ENCODE measurements around the gene TLE4. TPM values are rescaled to one million over a fixed set of nuclear protein-coding genes. Genes with fewer than 3 reads are reported as not detected.

The TLE4 gene
- polyA plus RNA-seq, 1 donor (not counting 4 experiments of a cell fraction or from before 2014, with no cell fraction given) = 14.7 TPM

GRCh38 chr9:79667120-79667519, 95.4 kb downstream of the TLE4 start:
- Histone ChIP-seq H3K9ac (ENCODE audit: control insufficient read depth, extremely low read depth, insufficient read depth, low read length) (no peak overlapping the region), H3K9me3 (ENCODE audit: control insufficient read depth, low read depth, low read length) (no peaks in the 10 kb centered on the region), H3K27ac (ENCODE audit: control insufficient read depth, insufficient read depth, low read length) (no peak overlapping the region), H3K27me3 (ENCODE audit: control insufficient read depth, extremely low read depth, insufficient read depth, low read length) (no peaks in the 10 kb centered on the region), H3K9me1 (ENCODE audit: control insufficient read depth, extremely low read depth, insufficient read depth, low read length) (no peaks in the 10 kb centered on the region), H3K79me2 (ENCODE audit: control insufficient read depth, insufficient read depth, low read length) (no peaks in the 10 kb centered on the region), H2AFZ (ENCODE audit: control insufficient read depth, low read length) (no peak overlapping the region), H3K36me3 (ENCODE audit: control insufficient read depth in 2 of 2, extremely low read depth in 1 of 2, insufficient read depth in 2 of 2, low read length in 2 of 2) (no peaks in the 10 kb centered on the region), H3K4me2 (ENCODE audit: control insufficient read depth, extremely low read depth, insufficient read depth, low read depth, low read length) (no peak overlapping the region), H4K20me1 (ENCODE audit: control insufficient read depth, extremely low read depth, insufficient read depth, low read length) (no peaks in the 10 kb centered on the region), H3K4me3 (ENCODE audit: control insufficient read depth in 2 of 3, extremely low read depth in 1 of 3, insufficient read depth in 2 of 3, low read depth in 1 of 3, low read length in 3 of 3) (no peak overlapping the region), H3K4me1 (ENCODE audit: control insufficient read depth, extremely low read depth, insufficient read depth, low read length) (peaks cover 30% of the 10 kb centered on the region)
- dilution Hi-C loops (cut with MboI; ENCODE audit: extremely low pct_ligation_motif_present, low sequenced_read_pairs) = no loop called here
- FAIRE-seq (no peak), DNase-seq (ENCODE audit: low read depth, low spot score) (no peak)
- no peak for TF ChIP-seq EZH2 (IDR thresholded peaks at IDR 0.05; ENCODE audit: low read length)
- no peak for TF ChIP-seq CTCF (optimal IDR thresholded peaks at IDR 0.05 in 1 of 3, IDR thresholded peaks at IDR 0.05 in 1 of 3, conservative IDR thresholded peaks at IDR 0.05 in 1 of 3; ENCODE audit: extremely low read depth in 1 of 3, insufficient read depth in 2 of 3, low read length in 3 of 3)

DNA sequence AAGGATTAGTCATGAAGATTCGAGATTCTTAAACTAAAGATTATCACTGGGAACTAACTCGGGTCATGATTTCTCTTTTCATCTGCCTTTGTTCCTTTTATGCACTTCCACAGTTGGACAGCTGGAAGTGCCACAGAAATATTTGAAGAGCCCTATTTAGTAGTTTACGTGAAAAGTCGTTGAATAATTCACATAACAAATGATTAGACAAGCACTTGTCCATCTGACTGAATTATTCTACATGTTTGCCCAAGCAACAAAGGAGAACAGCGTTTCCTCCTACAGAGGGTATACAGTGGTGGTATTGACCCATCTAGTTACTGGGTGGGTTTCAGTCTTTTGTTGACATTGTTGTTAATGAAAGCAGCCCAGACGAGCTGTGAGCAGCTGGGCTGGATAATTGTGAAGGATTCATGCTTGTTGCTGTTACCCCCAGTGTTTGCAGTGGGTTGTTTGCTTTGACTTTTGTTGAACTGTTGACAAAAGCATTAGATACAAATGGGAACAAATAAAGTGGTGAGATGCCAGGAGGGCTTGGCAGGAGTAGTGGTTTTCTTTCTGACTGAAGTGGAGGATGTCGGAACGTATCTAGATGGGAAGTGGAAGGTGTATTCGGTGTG, 96.2 kb downstream of the TLE4 start:
- dilution Hi-C loops (cut with MboI; ENCODE audit: extremely low pct_ligation_motif_present, low sequenced_read_pairs) = no loop called here
- no peak overlapping the region for H3K4me2 ChIP-seq (ENCODE audit: control insufficient read depth, extremely low read depth, insufficient read depth, low read depth, low read length)
- no peak for DNase-seq (ENCODE audit: low read depth, low spot score)
- H3K9me3 ChIP-seq (ENCODE audit: control insufficient read depth, low read depth, low read length) = no peaks in the 10 kb centered on the region
- no peaks in the 10 kb centered on the region for H4K20me1 ChIP-seq (ENCODE audit: control insufficient read depth, extremely low read depth, insufficient read depth, low read length)
- no peaks in the 10 kb centered on the region for H3K27me3 ChIP-seq (ENCODE audit: control insufficient read depth, extremely low read depth, insufficient read depth, low read length)
- no peak overlapping the region for H3K4me3 ChIP-seq (ENCODE audit: control insufficient read depth in 2 of 3, extremely low read depth in 1 of 3, insufficient read depth in 2 of 3, low read depth in 1 of 3, low read length in 3 of 3)
- H3K9ac ChIP-seq (ENCODE audit: control insufficient read depth, extremely low read depth, insufficient read depth, low read length) = no peak overlapping the region
- TF ChIP-seq CTCF (optimal IDR thresholded peaks at IDR 0.05 in 1 of 3, IDR thresholded peaks at IDR 0.05 in 1 of 3, conservative IDR thresholded peaks at IDR 0.05 in 1 of 3; ENCODE audit: extremely low read depth in 1 of 3, insufficient read depth in 2 of 3, low read length in 3 of 3) = no peak
- no peak for TF ChIP-seq EZH2 (IDR thresholded peaks at IDR 0.05; ENCODE audit: low read length)
- H2AFZ ChIP-seq (ENCODE audit: control insufficient read depth, low read length) = no peak overlapping the region
- no peaks in the 10 kb centered on the region for H3K79me2 ChIP-seq (ENCODE audit: control insufficient read depth, insufficient read depth, low read length)
- peaks cover 33% of the 10 kb centered on the region for H3K4me1 ChIP-seq (ENCODE audit: control insufficient read depth, extremely low read depth, insufficient read depth, low read length)
- H3K36me3 ChIP-seq (ENCODE audit: control insufficient read depth in 2 of 2, extremely low read depth in 1 of 2, insufficient read depth in 2 of 2, low read length in 2 of 2) = no peaks in the 10 kb centered on the region
- H3K27ac ChIP-seq (ENCODE audit: control insufficient read depth, insufficient read depth, low read length) = no peak overlapping the region
- H3K9me1 ChIP-seq (ENCODE audit: control insufficient read depth, extremely low read depth, insufficient read depth, low read length) = no peaks in the 10 kb centered on the region
- peak; percentile 26 for FAIRE-seq

Data from keratinocyte (primary cell).